Measurements from ENCODE around the gene SPIRE2.

Gene SPIRE2

DNA sequence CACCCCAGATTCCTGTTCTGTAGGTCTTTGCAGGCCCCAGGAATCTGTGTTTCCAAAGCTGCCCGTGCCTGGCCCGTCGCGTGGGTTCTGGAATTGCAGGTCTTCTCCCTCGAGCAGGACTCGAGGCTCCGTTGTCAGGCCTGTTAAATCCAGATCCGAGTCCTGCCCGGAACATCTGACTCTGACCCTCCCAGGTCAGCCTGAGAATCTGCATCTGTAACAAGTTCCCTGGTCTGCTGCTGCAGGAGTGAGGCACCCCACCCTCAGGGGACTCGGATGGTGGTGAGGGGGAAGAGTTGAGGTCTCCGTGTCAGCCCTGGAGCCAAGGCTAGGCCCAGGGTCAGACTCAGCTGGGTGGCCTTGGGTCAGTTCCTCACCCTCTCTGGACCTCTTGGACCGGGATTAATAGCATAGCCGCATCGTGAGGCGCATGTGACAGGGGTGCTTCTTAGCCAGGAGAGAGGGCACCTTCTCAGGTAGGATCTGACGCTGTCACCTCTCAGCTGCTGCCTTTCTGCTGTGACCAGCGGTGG is 8.8 kb downstream of the SPIRE2 start:
- no peaks in the 10 kb centered on the region for H3K36me3 ChIP-seq (ENCODE audit: control insufficient read depth in 5 of 5, insufficient read depth in 5 of 5, low read length in 5 of 5)
- H3K4me1 ChIP-seq (ENCODE audit: control insufficient read depth in 5 of 5, insufficient read depth in 5 of 5, low read length in 5 of 5) = peaks cover 3 to 17% (median 15%) of the 10 kb centered on the region in 5 donors
- peak overlapping the region in 4 of 5 donors; percentile 50 to 57 (median 57) for H3K4me3 ChIP-seq (ENCODE audit: low read depth in 1 of 5, low read length in 5 of 5)
- H3K9me3 ChIP-seq (ENCODE audit: control insufficient read depth in 5 of 5, low read length in 5 of 5) = no peaks in the 10 kb centered on the region
- no peak overlapping the region for H3K9ac ChIP-seq (ENCODE audit: low read length in 5 of 5)
- peaks cover 0 to 4% (median 2%) of the 10 kb centered on the region in 5 donors for H3K27me3 ChIP-seq (ENCODE audit: control insufficient read depth in 5 of 5, insufficient read depth in 4 of 5, low read length in 5 of 5)
- no peak overlapping the region for H3K27ac ChIP-seq (ENCODE audit: low read depth, low read length)

DNA sequence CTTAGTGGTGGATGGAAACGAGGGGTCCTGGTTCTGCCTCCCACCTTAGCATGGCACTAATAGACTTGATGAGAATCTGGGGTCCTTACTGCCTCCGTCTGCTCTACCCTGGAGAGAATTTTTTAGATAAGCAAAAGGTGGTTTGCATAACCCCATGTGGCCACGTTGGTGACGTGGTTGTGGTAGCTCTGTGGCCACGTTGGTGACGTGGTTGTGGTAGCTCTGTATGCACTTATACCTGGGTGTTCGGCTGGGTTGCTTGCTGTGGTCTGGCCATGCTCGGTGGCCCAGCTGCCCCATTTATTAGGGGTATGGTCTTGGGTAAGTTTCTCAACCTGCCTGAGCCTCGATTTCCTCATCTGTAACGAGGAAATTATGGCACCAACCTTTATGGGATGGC is 13.0 kb downstream of the SPIRE2 start:
- Histone ChIP-seq H3K9ac (ENCODE audit: low read length in 5 of 5) (no peak overlapping the region), H3K4me1 (ENCODE audit: control insufficient read depth in 5 of 5, insufficient read depth in 5 of 5, low read length in 5 of 5) (peaks cover 0 to 27% (median 16%) of the 10 kb centered on the region in 5 donors), H3K9me3 (ENCODE audit: control insufficient read depth in 5 of 5, low read length in 5 of 5) (no peaks in the 10 kb centered on the region), H3K27ac (ENCODE audit: low read depth, low read length) (no peak overlapping the region), H3K27me3 (ENCODE audit: control insufficient read depth in 5 of 5, insufficient read depth in 4 of 5, low read length in 5 of 5) (peaks cover 0 to 5% (median 2%) of the 10 kb centered on the region in 5 donors), H3K4me3 (ENCODE audit: low read depth in 1 of 5, low read length in 5 of 5) (no peak overlapping the region), H3K36me3 (ENCODE audit: control insufficient read depth in 5 of 5, insufficient read depth in 5 of 5, low read length in 5 of 5) (no peaks in the 10 kb centered on the region)

DNA sequence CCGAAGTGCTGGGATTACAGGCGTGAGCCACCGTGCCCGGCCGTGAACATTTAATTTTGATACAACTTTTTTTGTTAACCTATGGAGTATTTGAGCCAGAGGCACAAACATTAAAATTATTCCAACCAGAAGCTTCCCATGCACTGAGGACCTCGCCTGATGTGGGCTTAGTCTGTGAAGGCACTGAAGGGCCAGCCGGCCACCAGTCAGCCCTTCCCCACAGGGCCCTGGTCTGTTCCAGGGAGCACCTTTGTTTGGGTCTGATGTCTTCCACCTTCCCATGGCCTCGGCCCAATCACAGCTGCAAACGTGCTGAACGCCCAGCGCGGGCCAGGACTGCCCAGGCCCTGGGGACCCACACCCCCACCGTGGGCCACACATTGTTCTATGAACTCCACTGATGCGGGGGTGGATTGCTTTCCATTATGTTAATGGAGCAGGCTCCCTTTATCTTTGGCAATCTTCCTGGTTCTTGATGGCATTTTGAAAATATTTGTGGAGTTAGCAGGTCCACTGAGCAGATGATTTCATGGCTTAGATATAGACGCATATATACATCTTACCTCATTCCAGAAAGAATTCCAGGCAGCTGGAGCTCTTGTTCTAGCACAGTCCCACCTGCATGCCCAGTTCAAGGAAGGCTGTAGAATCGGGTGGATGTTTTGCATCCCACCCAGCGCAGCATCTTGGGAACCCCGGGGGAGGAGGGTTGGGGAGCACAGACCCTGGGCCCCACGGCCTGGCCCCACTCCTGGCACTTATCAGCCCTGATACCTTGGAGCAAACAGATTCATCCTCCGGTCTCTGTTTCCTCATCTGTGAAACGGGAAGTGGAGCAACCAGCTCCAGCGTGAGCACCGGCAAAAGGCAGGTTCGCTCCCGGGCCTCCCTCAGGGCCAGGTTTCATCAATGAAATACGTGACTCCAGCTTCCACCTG is 14.5 kb downstream of the SPIRE2 start:
- Histone ChIP-seq H3K9me3 (ENCODE audit: control insufficient read depth in 5 of 5, low read length in 5 of 5) (no peaks in the 10 kb centered on the region), H3K4me1 (ENCODE audit: control insufficient read depth in 5 of 5, insufficient read depth in 5 of 5, low read length in 5 of 5) (peaks cover 0 to 28% (median 9%) of the 10 kb centered on the region in 5 donors), H3K4me3 (ENCODE audit: low read depth in 1 of 5, low read length in 5 of 5) (no peak overlapping the region), H3K27me3 (ENCODE audit: control insufficient read depth in 5 of 5, insufficient read depth in 4 of 5, low read length in 5 of 5) (peaks cover 0 to 6% (median 2%) of the 10 kb centered on the region in 5 donors), H3K9ac (ENCODE audit: low read length in 5 of 5) (no peak overlapping the region), H3K36me3 (ENCODE audit: control insufficient read depth in 5 of 5, insufficient read depth in 5 of 5, low read length in 5 of 5) (no peaks in the 10 kb centered on the region), H3K27ac (ENCODE audit: low read depth, low read length) (no peak overlapping the region)

DNA sequence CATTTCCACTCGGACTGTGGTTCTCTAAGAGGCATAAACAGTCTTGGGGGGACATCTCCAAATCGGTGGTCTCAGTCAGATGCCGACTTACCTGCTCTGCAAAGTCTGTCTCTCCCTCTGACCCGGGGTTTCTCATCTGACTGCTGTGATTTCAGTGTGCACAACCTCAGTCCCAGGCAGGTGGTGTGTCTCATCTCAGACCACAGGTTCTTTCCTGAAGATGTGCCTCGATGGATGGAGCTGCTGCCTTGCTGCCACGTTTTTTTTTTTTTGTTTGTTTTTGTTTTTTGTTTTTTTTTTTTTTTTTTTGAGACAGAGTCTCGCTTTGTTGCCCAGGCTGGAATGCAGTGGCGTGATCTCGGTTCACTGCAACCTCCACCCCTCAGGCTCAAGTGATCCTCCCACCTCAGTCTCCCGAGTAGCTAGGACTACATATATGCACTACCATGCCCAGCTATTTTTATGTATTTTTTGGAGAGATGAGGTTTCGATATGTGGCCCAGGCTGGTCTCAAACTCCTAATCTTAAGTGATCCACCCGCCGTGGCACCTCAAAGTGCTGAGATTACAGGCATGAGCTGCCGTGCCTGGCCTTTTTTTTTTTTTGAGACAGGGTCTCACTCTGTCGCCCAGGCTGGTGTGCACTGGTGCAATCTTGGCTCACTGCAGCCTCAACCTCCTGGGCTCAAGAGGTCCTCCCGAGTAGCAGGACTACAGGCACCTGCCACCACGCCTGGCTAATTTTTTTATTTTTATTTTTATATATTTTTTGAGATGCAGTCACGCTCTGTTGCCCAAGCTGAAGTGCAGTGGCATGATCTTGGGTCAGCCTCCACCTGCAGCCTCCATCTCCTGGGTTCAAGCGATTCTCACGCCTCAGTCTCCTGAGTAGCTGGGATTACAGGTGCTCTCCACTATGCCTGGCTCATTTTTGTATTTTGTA is 15.4 kb downstream of the SPIRE2 start:
- Histone ChIP-seq H3K36me3 (ENCODE audit: control insufficient read depth in 5 of 5, insufficient read depth in 5 of 5, low read length in 5 of 5) (no peaks in the 10 kb centered on the region), H3K27me3 (ENCODE audit: control insufficient read depth in 5 of 5, insufficient read depth in 4 of 5, low read length in 5 of 5) (peaks cover 0 to 6% (median 2%) of the 10 kb centered on the region in 5 donors), H3K9ac (ENCODE audit: low read length in 5 of 5) (no peak overlapping the region), H3K9me3 (ENCODE audit: control insufficient read depth in 5 of 5, low read length in 5 of 5) (no peaks in the 10 kb centered on the region), H3K4me3 (ENCODE audit: low read depth in 1 of 5, low read length in 5 of 5) (no peak overlapping the region), H3K4me1 (ENCODE audit: control insufficient read depth in 5 of 5, insufficient read depth in 5 of 5, low read length in 5 of 5) (peaks cover 0 to 25% (median 0%) of the 10 kb centered on the region in 5 donors), H3K27ac (ENCODE audit: low read depth, low read length) (no peak overlapping the region)

DNA sequence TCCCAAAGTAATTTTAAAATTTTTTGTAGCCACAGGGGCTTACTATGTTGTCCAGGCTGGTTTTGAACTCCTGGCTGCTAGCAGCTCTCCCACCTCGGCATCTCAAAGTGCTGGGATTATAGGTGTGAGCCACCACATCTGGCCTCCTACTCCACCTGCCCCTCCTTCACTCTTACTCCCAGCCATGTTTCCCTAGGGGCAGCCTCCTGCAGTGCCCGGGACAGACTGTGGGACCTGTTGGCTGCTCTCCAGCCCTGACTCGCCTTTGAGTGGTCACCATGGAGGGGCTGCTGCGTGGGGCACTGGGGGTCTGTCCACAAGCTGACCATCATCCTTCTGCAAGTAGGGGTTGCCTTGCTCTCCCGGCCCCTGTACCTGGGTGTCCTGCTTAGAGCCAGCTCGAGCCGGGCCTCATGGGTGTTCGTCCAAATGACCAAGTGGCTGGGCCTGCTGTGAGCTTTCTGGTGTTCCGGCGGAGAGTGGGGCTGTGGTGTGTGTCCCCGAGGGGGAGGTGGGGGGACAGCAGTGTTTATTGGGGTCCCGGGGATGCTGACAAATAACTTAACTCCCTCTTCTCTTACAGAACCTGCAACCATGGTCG is 16.6 kb downstream of the SPIRE2 start:
- no peaks in the 10 kb centered on the region for H3K9me3 ChIP-seq (ENCODE audit: control insufficient read depth in 5 of 5, low read length in 5 of 5)
- H3K9ac ChIP-seq (ENCODE audit: low read length in 5 of 5) = no peak overlapping the region
- no peaks in the 10 kb centered on the region for H3K36me3 ChIP-seq (ENCODE audit: control insufficient read depth in 5 of 5, insufficient read depth in 5 of 5, low read length in 5 of 5)
- no peak overlapping the region for H3K27ac ChIP-seq (ENCODE audit: low read depth, low read length)
- H3K4me1 ChIP-seq (ENCODE audit: control insufficient read depth in 5 of 5, insufficient read depth in 5 of 5, low read length in 5 of 5) = peaks cover 0 to 25% (median 0%) of the 10 kb centered on the region in 5 donors
- peaks cover 0 to 6% (median under 1%) of the 10 kb centered on the region in 5 donors for H3K27me3 ChIP-seq (ENCODE audit: control insufficient read depth in 5 of 5, insufficient read depth in 4 of 5, low read length in 5 of 5)
- H3K4me3 ChIP-seq (ENCODE audit: low read depth in 1 of 5, low read length in 5 of 5) = no peak overlapping the region

DNA sequence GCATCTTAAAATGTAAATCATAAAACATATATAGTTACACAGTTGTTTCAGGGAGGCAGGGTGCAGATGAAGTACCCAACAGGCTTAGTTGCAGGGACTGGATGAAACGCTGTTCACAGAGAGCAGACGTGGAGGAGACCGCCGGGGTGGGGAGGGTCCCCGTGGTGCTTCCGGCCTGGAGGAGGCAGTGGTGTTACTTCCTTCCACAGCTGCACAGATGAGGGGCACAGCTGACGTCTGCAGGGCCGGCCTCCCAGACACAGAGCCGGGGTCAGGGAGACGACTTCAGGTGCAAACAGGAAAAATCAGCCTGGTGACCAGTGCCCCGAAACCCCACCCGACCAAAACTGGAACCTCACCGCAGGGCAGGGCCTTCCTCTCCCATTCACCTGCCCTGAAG is 17.1 kb downstream of the SPIRE2 start:
- H3K4me3 ChIP-seq (ENCODE audit: low read depth in 1 of 5, low read length in 5 of 5) = no peak overlapping the region
- no peak overlapping the region for H3K9ac ChIP-seq (ENCODE audit: low read length in 5 of 5)
- peaks cover 0 to 25% (median 0%) of the 10 kb centered on the region in 5 donors for H3K4me1 ChIP-seq (ENCODE audit: control insufficient read depth in 5 of 5, insufficient read depth in 5 of 5, low read length in 5 of 5)
- no peaks in the 10 kb centered on the region for H3K9me3 ChIP-seq (ENCODE audit: control insufficient read depth in 5 of 5, low read length in 5 of 5)
- H3K36me3 ChIP-seq (ENCODE audit: control insufficient read depth in 5 of 5, insufficient read depth in 5 of 5, low read length in 5 of 5) = no peaks in the 10 kb centered on the region
- peaks cover 0 to 6% (median 0%) of the 10 kb centered on the region in 5 donors for H3K27me3 ChIP-seq (ENCODE audit: control insufficient read depth in 5 of 5, insufficient read depth in 4 of 5, low read length in 5 of 5)
- no peak overlapping the region for H3K27ac ChIP-seq (ENCODE audit: low read depth, low read length)

DNA sequence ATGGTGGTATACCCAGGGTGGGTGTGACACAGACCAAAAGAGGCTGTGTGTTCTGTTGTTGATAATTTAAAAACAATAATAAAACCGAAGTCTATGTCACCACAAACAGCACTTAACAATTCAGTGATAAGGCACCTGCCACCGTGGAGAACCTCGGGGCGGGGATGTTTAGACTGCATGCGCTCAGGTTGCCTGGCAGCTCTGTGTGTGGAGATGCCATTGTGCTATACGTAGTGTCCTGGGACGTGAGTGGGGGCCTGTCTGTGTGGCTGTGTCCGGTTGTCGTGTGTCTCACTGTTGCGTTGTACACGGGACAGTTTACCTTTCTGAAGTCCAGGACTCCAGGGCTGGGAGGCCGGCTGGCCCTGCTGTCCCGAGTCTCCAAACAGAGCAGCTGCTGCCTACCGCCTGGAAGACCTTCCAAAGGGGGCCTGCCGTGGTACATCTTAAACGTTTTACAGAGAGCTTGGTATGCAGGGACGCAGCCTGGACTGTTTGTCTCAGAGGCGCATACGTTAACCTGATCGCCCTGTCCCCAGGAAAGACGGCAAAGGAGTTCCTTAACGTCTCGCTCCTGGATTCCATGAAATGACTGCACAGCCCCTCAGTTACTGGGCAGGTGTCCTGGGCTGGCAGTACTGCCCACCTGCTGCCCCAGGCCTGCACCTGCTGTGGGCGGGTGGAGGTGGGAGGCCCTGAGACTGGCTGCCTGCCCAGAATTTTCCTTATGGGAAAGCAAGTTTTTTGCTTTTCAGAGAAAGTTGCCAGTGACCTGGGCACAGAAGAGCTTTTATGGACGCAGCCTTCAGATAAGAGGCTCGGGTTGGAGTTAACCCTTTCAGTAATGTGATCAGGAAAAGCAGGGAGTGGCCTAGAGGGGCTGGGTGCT is 19.0 kb downstream of the SPIRE2 start:
- H3K4me3 ChIP-seq (ENCODE audit: low read depth in 1 of 5, low read length in 5 of 5) = no peak overlapping the region
- H3K9ac ChIP-seq (ENCODE audit: low read length in 5 of 5) = no peak overlapping the region

DNA sequence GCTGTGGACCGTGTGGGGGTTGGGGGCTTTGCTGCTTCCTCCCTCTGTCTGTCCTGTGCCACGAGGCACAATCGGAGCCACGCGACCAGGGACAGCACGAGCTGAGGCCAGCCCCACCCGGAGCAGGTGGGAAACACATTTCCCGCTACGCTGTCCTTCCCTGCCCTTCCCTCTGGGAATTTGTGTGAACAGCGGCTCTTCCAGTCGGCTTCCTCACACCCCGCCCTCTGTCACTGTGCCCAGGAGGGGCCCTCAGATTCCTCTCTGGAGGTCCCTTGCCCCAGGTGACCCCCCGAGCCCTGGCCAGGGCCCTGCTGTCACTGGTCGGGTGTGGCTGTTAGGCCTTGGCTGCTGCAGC is 19.6 kb downstream of the SPIRE2 start:
- no peaks in the 10 kb centered on the region for H3K9me3 ChIP-seq (ENCODE audit: control insufficient read depth in 5 of 5, low read length in 5 of 5)
- no peak overlapping the region for H3K4me3 ChIP-seq (ENCODE audit: low read depth in 1 of 5, low read length in 5 of 5)
- peaks cover 0 to 6% (median 0%) of the 10 kb centered on the region in 5 donors for H3K27me3 ChIP-seq (ENCODE audit: control insufficient read depth in 5 of 5, insufficient read depth in 4 of 5, low read length in 5 of 5)
- no peak overlapping the region for H3K27ac ChIP-seq (ENCODE audit: low read depth, low read length)
- H3K36me3 ChIP-seq (ENCODE audit: control insufficient read depth in 5 of 5, insufficient read depth in 5 of 5, low read length in 5 of 5) = no peaks in the 10 kb centered on the region
- H3K9ac ChIP-seq (ENCODE audit: low read length in 5 of 5) = peak overlapping the region in 1 of 5 donors; percentile 37
- peaks cover 0 to 18% (median 0%) of the 10 kb centered on the region in 5 donors for H3K4me1 ChIP-seq (ENCODE audit: control insufficient read depth in 5 of 5, insufficient read depth in 5 of 5, low read length in 5 of 5)

More for the DNA sequence above, 19.0 kb downstream of the SPIRE2 start:
- H3K27me3 ChIP-seq (ENCODE audit: control insufficient read depth in 5 of 5, insufficient read depth in 4 of 5, low read length in 5 of 5) = peaks cover 0 to 6% (median 0%) of the 10 kb centered on the region in 5 donors
- H3K36me3 ChIP-seq (ENCODE audit: control insufficient read depth in 5 of 5, insufficient read depth in 5 of 5, low read length in 5 of 5) = no peaks in the 10 kb centered on the region
- H3K9me3 ChIP-seq (ENCODE audit: control insufficient read depth in 5 of 5, low read length in 5 of 5) = no peaks in the 10 kb centered on the region
- H3K27ac ChIP-seq (ENCODE audit: low read depth, low read length) = no peak overlapping the region
- H3K4me1 ChIP-seq (ENCODE audit: control insufficient read depth in 5 of 5, insufficient read depth in 5 of 5, low read length in 5 of 5) = peaks cover 0 to 24% (median 0%) of the 10 kb centered on the region in 5 donors

DNA sequence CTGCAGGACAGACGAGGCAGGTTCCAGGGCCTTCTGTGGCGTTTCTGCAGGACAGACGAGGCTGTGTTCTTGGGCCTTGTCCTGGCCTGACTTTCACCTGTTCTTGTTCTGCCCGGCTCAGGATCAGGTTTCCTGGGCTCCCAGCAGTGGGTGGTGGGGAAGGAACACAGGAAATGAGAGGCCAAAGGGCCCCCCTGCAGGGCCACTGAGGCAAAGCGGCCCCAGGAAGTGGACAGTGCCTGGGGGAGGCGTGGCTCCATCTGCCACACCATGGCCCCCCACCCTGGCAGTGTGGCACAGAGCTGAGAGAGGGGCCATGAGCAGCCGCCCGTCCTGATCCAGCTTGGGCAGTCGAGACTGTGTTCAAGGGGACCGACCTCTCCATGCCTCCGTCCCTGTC is 20.7 kb downstream of the SPIRE2 start:
- Histone ChIP-seq H3K27ac (ENCODE audit: low read depth, low read length) (no peak overlapping the region), H3K4me1 (ENCODE audit: control insufficient read depth in 5 of 5, insufficient read depth in 5 of 5, low read length in 5 of 5) (peaks cover 0 to 13% (median 0%) of the 10 kb centered on the region in 5 donors), H3K4me3 (ENCODE audit: low read depth in 1 of 5, low read length in 5 of 5) (no peak overlapping the region), H3K27me3 (ENCODE audit: control insufficient read depth in 5 of 5, insufficient read depth in 4 of 5, low read length in 5 of 5) (peaks cover 0 to 3% (median 0%) of the 10 kb centered on the region in 5 donors), H3K9me3 (ENCODE audit: control insufficient read depth in 5 of 5, low read length in 5 of 5) (no peaks in the 10 kb centered on the region), H3K36me3 (ENCODE audit: control insufficient read depth in 5 of 5, insufficient read depth in 5 of 5, low read length in 5 of 5) (no peaks in the 10 kb centered on the region), H3K9ac (ENCODE audit: low read length in 5 of 5) (no peak overlapping the region)
